SU-DHL-6 (cell line): ENCODE measurements around the gene TRAF2.

Source experiments
- H2AFZ ChIP-seq: fragments of 200-600 bp; sonication (generic); 2 replicates; pipeline ENCODE4 v1.6.1; 2014; ENCODE audit warnings: low read depth, mild to moderate bottlenecking, moderate library complexity, mixed read lengths, antibody characterized with exemption, low read length; ENCODE audit not compliant: severe bottlenecking
- H3F3A ChIP-seq: fragments of 200-600 bp; shearing (Covaris generic); 2 replicates; pipeline ENCODE4 v1.6.0; 2016; ENCODE audit warnings: antibody characterized with exemption, mild to moderate bottlenecking; ENCODE audit not compliant: insufficient read depth
- H3K27ac ChIP-seq: fragments of 200-600 bp; sonication (generic); 2 replicates; pipeline ENCODE4 v1.5.1; 2016; ENCODE audit warnings: low read depth, mild to moderate bottlenecking, low read length, moderate library complexity, mixed read lengths
- H3K27me3 ChIP-seq: fragments of 200-600 bp; sonication (generic), shearing (Covaris generic); 2 replicates; pipeline ENCODE4 v1.6.0; 2014; ENCODE audit warnings: mild to moderate bottlenecking, low read length
- H3K36me3 ChIP-seq: fragments of 200-600 bp; sonication (generic); 2 replicates; pipeline ENCODE4 v1.6.1; 2014; ENCODE audit warnings: mild to moderate bottlenecking, low read length, mixed read lengths
- H3K4me2 ChIP-seq: fragments of 300-600, 200-600 bp; shearing (Covaris generic), sonication (generic); 2 replicates; pipeline ENCODE4 v1.6.0; 2014; ENCODE audit warnings: low read length, low read depth, mild to moderate bottlenecking; ENCODE audit not compliant: poor library complexity, severe bottlenecking
- H3K4me3 ChIP-seq: fragments of 200-600 bp; sonication (generic); 2 replicates; pipeline ENCODE4 v1.5.1; 2014; ENCODE audit warnings: antibody characterized with exemption, low read length, mild to moderate bottlenecking, mixed read lengths; ENCODE audit not compliant: insufficient read depth, poor library complexity, severe bottlenecking
- H3K79me2 ChIP-seq: fragments of 200-600 bp; sonication (generic); 2 replicates; pipeline ENCODE4 v1.6.1; 2014; ENCODE audit warnings: mild to moderate bottlenecking, low read length, moderate library complexity; ENCODE audit not compliant: insufficient read depth
- H3K9ac ChIP-seq: fragments of 200-600 bp; sonication (generic); 2 replicates; pipeline ENCODE4 v1.7.0; 2014; ENCODE audit warnings: mild to moderate bottlenecking, low read length
- H3K9me2 ChIP-seq: fragments of 200-600 bp; sonication (generic); replicated peaks from 2 replicates; pipeline ENCODE4 v1.6.1; 2014; ENCODE audit warnings: low read length; ENCODE audit not compliant: insufficient read depth
- H3K9me3 ChIP-seq: fragments of 200-600 bp; sonication (generic); 2 replicates; pipeline ENCODE4 v1.6.1; 2014; ENCODE audit warnings: low read length, mixed read lengths; ENCODE audit not compliant: insufficient read depth
- H4K20me1 ChIP-seq: fragments of 200-600 bp; sonication (generic); 2 replicates; pipeline ENCODE4 v1.6.1; 2014; ENCODE audit warnings: low read depth, mild to moderate bottlenecking, antibody characterized with exemption, low read length, moderate library complexity, mixed read lengths
- CTCF ChIP-seq: fragments of 200-600 bp; sonication (generic); IDR thresholded peaks from one replicate; pipeline ENCODE4 v1.5.1; 2017; ENCODE audit warnings: antibody characterized with exemption, mild to moderate bottlenecking, low read length, moderate library complexity; ENCODE audit not compliant: insufficient read depth, poor library complexity, severe bottlenecking
- EZH2phosphoT487 ChIP-seq: fragments of 200-600 bp; sonication (generic), shearing (Covaris generic); conservative IDR thresholded peaks from 2 replicates; pipeline ENCODE4 v1.6.1; 2018; ENCODE audit warnings: mild to moderate bottlenecking, antibody characterized with exemption, low read length, moderate library complexity, mixed read lengths

The TRAF2 gene

GRCh38 chr9:136862849-136863622, 23.3 kb upstream of the TRAF2 start:
- Histone ChIP-seq H2AFZ (no peak overlapping the region), H3F3A (no peaks in the 10 kb centered on the region), H3K4me2 (no peak overlapping the region), H3K9me2 (no peaks in the 10 kb centered on the region), H3K79me2 (peaks cover 11% of the 10 kb centered on the region; the same call in 1 of the 2 replicates), H3K27me3 (no peaks in the 10 kb centered on the region), H3K9me3 (no peaks in the 10 kb centered on the region), H3K27ac (no peak overlapping the region), H3K36me3 (no peaks in the 10 kb centered on the region), H3K9ac (no peak overlapping the region), H4K20me1 (no peaks in the 10 kb centered on the region), H3K4me3 (no peak overlapping the region)
- TF ChIP-seq CTCF = no peak

- Histone ChIP-seq H3F3A (no peaks in the 10 kb centered on the region), H3K27ac (no peak overlapping the region), H4K20me1 (no peaks in the 10 kb centered on the region), H3K4me3 (no peak overlapping the region), H2AFZ (no peak overlapping the region), H3K9ac (no peak overlapping the region), H3K9me3 (no peaks in the 10 kb centered on the region), H3K27me3 (no peaks in the 10 kb centered on the region), H3K4me2 (no peak overlapping the region), H3K79me2 (peaks cover 11% of the 10 kb centered on the region; the same call in 1 of the 2 replicates), H3K36me3 (no peaks in the 10 kb centered on the region), H3K9me2 (no peaks in the 10 kb centered on the region)
- TF ChIP-seq CTCF = no peak
These were observed 22.6 kb upstream of the TRAF2 start for GRCh38 chr9:136863623-136864273.

GRCh38 chr9:136865041-136865767, 21.1 kb upstream of the TRAF2 start:
- peak overlapping the region; percentile 87 for H3K9ac ChIP-seq
- H3K4me3 ChIP-seq = peak overlapping the region; percentile 94
- H3K27me3 ChIP-seq = no peaks in the 10 kb centered on the region
- H3K36me3 ChIP-seq = no peaks in the 10 kb centered on the region
- H3K27ac ChIP-seq = no peak overlapping the region
- H2AFZ ChIP-seq = no peak overlapping the region
- TF ChIP-seq EZH2phosphoT487 (no peak), CTCF (no peak)
- H3F3A ChIP-seq = peaks cover 5% of the 10 kb centered on the region; the same call in 1 of the 2 replicates
- no peaks in the 10 kb centered on the region for H3K9me3 ChIP-seq
- no peaks in the 10 kb centered on the region for H3K9me2 ChIP-seq
- peak overlapping the region; percentile 69 for H3K4me2 ChIP-seq
- H4K20me1 ChIP-seq = no peaks in the 10 kb centered on the region
- H3K79me2 ChIP-seq = peaks cover 11% of the 10 kb centered on the region; the same call in 1 of the 2 replicates
